GM19455 (cell line): ENCODE measurements around the gene SDK2.

Source experiments
- ATAC-seq: cut with Tn5 transposase; IDR thresholded peaks from one replicate; pipeline ENCODE4 v1.9.1; 2021; ENCODE audit not compliant: unreplicated experiment

SDK2 gene

GRCh38 chr17:73644145-73645049 lies at the start of gene SDK2:
Gene SDK2 (minus strand): TSS chr17:73644445. CDS start chr17:73644088, 357 bp downstream.
- ATAC-seq = no peak

GRCh38 chr17:73693071-73693470 lies 48.8 kb upstream of the SDK2 start:
- no peak for ATAC-seq

- no peak for ATAC-seq
These were observed 47.1 kb upstream of the SDK2 start for GRCh38 chr17:73691321-73691766.

GRCh38 chr17:73690676-73691075 lies 46.4 kb upstream of the SDK2 start:
- ATAC-seq = no peak

- ATAC-seq = no peak
These were observed 45.5 kb upstream of the SDK2 start for GRCh38 chr17:73689596-73690275.

GRCh38 chr17:73686961-73687360 lies 42.7 kb upstream of the SDK2 start:
- ATAC-seq = no peak

GRCh38 chr17:73686126-73686525 lies 41.9 kb upstream of the SDK2 start:
- ATAC-seq = no peak

GRCh38 chr17:73684183-73684582 lies 39.9 kb upstream of the SDK2 start:
- ATAC-seq = no peak

- ATAC-seq = no peak
These were observed 39.5 kb upstream of the SDK2 start for GRCh38 chr17:73683771-73684170.

GRCh38 chr17:73681946-73682345 lies 37.7 kb upstream of the SDK2 start:
- ATAC-seq = no peak

- ATAC-seq = no peak
These were observed 35.2 kb upstream of the SDK2 start for GRCh38 chr17:73679476-73679875.

GRCh38 chr17:73678999-73679398 lies 34.8 kb upstream of the SDK2 start:
- no peak for ATAC-seq

- ATAC-seq = no peak
These were observed 25.5 kb upstream of the SDK2 start for GRCh38 chr17:73669771-73670170.

- ATAC-seq = no peak
These were observed 23.1 kb upstream of the SDK2 start for GRCh38 chr17:73667181-73667959.

GRCh38 chr17:73663614-73664013 lies 19.4 kb upstream of the SDK2 start:
- no peak for ATAC-seq

GRCh38 chr17:73660366-73660765 lies 16.1 kb upstream of the SDK2 start:
- no peak for ATAC-seq

- ATAC-seq = no peak
These were observed 14.7 kb upstream of the SDK2 start for GRCh38 chr17:73658821-73659515.

- no peak for ATAC-seq
These were observed 13.3 kb upstream of the SDK2 start for GRCh38 chr17:73657473-73658116.

- ATAC-seq = no peak
These were observed 10.0 kb upstream of the SDK2 start for GRCh38 chr17:73654241-73654640.

GRCh38 chr17:73653810-73654209 lies 9.6 kb upstream of the SDK2 start:
- no peak for ATAC-seq
